Vagina (tissue), 2 donors: ENCODE results near the gene MAMDC2.

Source experiments
- CTCF ChIP-seq, 3 experiments: fragments of 450-650 bp in 2 of 3; fragments of 200-600 bp in 1 of 3; sonication (generic) in 1 of 3; IDR thresholded peaks; one replicate each; pipeline ENCODE4 v1.5.1; 2017 to 2019; ENCODE audit warnings: antibody characterized with exemption in 3 of 3, mild to moderate bottlenecking in 2 of 3, moderate library complexity in 2 of 3
- POLR2A ChIP-seq, 2 donors: fragments of 450-650 bp; IDR thresholded peaks; one replicate each; pipeline ENCODE4 v1.6.1; 2017; ENCODE audit warnings: antibody characterized with exemption in 2 of 2, mild to moderate bottlenecking in 2 of 2, moderate library complexity in 2 of 2
- POLR2AphosphoS5 ChIP-seq, 2 donors: sonication (generic); formaldehyde crosslinking; IDR thresholded peaks; one replicate each; pipeline ENCODE4 v1.9.0; 2017; ENCODE audit warnings: antibody characterized with exemption in 2 of 2, mild to moderate bottlenecking in 2 of 2, low read depth in 1 of 2; ENCODE audit not compliant: insufficient read depth in 1 of 2

DNA sequence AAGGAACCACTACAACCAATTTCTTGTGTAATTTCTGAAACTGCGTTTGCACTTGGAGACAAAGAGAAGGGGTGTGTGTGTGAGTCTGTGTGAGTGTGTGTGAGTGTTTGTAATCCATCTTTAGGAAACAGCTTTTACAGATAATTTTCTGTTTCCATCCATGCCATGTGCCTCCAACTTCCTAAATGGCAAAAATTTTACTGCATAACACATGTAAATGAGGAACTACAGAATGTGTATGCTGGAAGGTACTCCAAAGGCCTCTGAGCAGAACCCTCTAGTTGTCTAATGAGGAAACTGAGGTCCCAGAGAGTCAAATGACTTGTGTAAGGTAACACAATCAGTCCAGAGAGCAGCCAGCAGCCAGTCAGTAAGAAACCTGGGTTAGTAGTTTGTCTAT lies 20.8 kb downstream of the MAMDC2 start:
- TF ChIP-seq CTCF (IDR thresholded peaks at IDR 0.05) (no peak), POLR2A (IDR thresholded peaks at IDR 0.05) (no peak), POLR2AphosphoS5 (IDR thresholded peaks at IDR 0.05; ENCODE audit: insufficient read depth in 1 of 2, low read depth in 1 of 2) (no peak)
